IPS-18c (cell line): ENCODE results near the gene PAOX.
"Not testable (repeated sequence)": the region's sequence is repeated elsewhere in the genome, so short reads cannot be mapped to it uniquely, and the experiment has no call there.

Experiments
- H3K4me3 ChIP-seq: 2 replicates; pipeline ENCODE4 v1.7.0; 2013; ENCODE audit warnings: low read depth, mild to moderate bottlenecking, low read length, moderate library complexity; ENCODE audit not compliant: insufficient read depth
- H3K9me3 ChIP-seq: one replicate; pipeline ENCODE4 v1.6.1; 2013; ENCODE audit warnings: mild to moderate bottlenecking, low read length, moderate library complexity; ENCODE audit not compliant: control insufficient read depth, insufficient read depth

The PAOX gene

DNA sequence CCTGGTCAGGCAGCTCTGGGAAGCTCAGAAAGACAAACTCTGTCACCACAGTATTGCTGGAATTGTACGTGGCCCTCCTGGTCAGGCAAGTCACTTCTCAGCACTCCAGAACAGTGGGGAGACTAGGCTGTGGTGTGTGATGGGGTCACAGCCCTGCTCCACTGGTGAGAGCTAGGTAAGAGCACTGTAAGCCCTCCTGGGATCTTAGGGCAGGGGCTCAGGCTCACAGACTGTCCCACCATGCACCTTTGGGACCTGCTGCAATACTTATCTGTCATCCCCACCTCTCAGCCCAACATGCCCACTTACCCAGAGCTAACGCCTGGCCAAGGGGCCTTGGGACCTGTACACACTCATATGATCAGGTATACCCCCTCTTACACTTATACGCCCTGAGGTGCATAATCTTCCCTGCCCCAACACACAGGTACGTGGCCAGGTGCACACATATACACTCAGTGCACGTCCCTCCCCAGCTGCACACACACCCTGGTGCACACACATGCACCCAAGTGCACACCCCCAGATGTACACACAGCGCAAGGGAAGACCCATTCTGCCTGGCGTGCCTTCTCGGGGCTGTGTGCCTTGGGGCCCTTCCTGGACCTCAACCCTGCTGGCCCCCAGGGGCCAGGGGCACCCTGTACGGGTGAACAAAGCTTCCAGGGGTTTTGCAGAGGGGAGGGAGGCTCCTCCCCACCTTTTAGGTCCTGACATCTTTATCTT is 53.0 kb downstream of the PAOX start:
- H3K4me3 ChIP-seq, H3K9me3 ChIP-seq: not testable (repeated sequence)

DNA sequence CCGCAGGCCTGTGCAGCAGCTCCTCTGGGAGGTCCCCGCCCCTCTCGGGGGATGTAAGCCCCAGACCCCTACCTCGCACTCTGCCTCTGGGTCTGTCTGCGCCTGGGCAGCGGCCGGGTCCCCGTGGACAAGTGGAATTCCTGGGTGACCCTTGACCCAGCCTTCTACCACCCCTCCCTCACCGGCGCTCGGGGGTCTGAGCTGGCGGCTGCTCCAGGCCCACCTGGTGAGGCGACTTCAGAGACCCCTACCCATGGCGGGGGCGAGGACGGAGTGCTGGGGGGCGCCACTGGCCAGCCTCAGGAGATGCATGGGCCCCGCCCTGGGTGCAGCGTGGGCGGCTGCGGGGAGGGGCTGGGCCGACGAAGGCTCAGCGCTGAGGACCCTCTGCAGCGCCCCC is 53.7 kb downstream of the PAOX start:
- not testable (repeated sequence) for H3K9me3 ChIP-seq, H3K4me3 ChIP-seq

DNA sequence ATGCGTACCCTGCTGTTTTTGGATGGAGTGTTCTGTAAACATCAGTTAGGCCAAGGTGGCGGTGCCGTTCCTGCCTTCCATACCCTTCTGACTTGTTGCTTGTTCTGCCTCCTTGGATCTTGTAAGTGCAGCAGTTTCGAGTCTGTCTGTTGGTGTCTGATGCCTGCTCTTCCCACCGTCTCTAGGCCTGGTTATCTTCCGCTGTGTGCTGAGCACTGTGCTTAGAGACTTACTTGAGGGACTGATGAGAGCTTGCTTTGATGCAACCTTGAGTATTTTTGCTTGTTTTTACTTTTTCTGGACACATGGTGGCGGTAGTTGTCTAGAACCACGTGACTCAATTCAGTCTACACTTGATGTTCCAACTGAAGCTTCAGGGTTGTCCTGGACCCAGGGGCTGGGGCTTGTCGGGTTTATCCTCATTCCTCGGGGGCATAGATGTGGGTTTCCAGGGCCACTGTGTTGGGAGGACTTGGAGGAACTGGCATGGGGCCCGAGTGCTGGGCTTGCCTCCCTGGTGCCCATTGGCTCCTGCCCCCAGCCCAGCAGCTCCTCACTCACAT is 59.7 kb downstream of the PAOX start:
- Histone ChIP-seq H3K4me3 (no peak overlapping the region), H3K9me3 (peaks cover 8% of the 10 kb centered on the region)

DNA sequence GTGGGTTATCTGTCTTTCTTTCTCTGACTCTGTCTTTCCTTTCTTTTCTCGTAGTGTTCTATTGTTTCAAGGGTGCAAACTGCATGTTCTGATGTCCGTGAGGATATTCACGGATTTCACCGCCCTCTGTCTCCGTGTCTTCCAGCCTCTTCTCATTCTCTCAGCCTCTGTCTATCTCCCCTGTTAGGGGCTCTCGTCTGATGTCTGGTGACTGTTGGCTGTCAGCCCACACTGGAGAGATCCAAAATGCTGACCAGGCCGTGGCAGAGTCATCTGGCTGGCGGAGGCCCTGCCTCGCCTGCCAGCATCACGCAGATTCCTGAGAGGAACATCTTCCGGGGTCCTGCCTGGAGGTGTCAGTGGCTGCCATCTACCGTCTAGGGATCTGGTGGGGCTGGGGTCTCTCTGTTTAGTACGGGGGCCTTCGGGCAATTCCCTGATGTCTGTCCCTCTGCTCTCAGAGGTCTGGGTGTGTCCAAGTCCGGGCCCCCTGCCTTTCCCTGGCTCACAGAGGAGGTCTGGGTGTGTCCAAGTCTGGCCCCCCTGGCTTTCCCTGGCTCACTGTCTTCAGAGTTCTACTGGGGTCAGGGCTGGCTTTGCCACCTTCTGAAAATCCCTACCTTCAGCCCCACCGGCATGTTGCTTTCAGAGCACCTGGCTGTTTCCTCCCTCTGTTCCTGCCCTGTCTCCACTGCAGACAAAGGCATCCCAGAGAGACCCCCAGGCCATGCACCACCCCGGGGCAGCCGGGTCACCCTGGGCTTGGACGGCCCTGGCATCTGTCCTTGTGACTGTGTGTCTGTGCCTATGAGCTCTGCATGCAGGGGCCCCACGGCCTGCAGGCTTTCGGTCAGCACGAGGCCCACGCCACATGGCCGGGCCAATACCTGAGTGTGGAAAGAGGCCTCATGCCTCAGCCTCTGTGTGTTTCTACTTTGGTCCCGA is 60.7 kb downstream of the PAOX start:
- H3K9me3 ChIP-seq: peaks cover 8% of the 10 kb centered on the region
- no peak overlapping the region for H3K4me3 ChIP-seq

DNA sequence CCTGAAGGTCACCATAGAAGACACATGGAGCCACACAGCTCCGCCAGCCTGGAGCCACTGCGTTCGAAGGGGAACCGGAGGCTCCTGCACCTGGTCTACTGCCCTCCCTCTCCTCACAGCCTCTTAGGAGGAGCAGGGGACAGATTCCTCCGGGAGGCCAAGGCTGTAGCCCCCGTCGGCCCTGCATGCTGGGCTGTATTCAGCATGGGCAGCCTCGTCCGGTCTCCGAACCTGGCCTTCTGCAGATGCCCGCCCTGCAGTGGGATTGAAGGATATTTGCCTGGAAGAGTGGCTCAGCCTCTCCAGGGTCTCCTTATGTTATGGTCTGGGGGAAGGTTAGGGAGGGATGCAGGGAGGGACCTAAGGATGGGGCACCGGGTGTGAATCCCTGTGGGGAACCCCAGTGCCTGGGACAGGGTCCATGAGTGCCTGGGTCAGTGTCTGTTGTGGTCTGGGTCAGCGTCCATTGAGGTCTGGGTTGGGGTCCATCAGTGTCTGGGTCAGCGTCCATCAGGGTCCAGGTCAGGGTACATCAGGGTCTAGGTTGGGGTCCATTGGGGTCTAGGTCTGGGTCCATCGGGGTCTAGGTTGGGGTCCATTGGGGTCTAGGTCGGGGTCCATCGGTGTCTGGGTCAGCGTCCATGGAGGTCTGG is 61.7 kb downstream of the PAOX start:
- no peak overlapping the region for H3K4me3 ChIP-seq
- H3K9me3 ChIP-seq: peaks cover 16% of the 10 kb centered on the region
